MCF 10A (cell line): ENCODE data around the gene SAG. TPM values are rescaled to one million over a fixed set of nuclear protein-coding genes. Genes with fewer than 3 reads are reported as not detected.

Experiments used
- BruUV-seq: library from RNA; stranded (reverse); fragments of 400-500 nt; replicated peaks from 2 replicates; lab custom pipeline; 2021; lab: Mats Ljungman, UMichigan
- CTCF ChIA-PET: fragments of 300-600 bp; sonication (Branson Sonifier 250); formaldehyde crosslinking; extraction: SDS; loops from one replicate; lab custom pipeline; 2021; ENCODE audit warnings: antibody characterized with exemption, inconsistent platforms; lab: Yijun Ruan, JAX
- POLR2A ChIA-PET: fragments of 300-600, 350-650 bp; sonication (Branson Sonifier 250); formaldehyde crosslinking; extraction: SDS; loops from one replicate; lab custom pipeline; 2020; ENCODE audit warnings: antibody characterized with exemption, inconsistent platforms; lab: Yijun Ruan, JAX
- DNase-seq: peaks from one replicate; pipeline ENCODE4 v3.0.0-alpha.2; 2018; ENCODE audit not compliant: unreplicated experiment
- H3K27ac Mint-ChIP-seq: one replicate; pipeline ENCODE4 v1.8.0; 2022; ENCODE audit warnings: mild to moderate bottlenecking, low read depth, mixed read lengths; ENCODE audit not compliant: unreplicated experiment
- H3K27me3 Mint-ChIP-seq: one replicate; pipeline ENCODE4 v1.8.0; 2022; ENCODE audit warnings: mixed read lengths; ENCODE audit not compliant: insufficient read depth, unreplicated experiment
- H3K36me3 Mint-ChIP-seq: one replicate; pipeline ENCODE4 v1.8.0; 2022; ENCODE audit warnings: mild to moderate bottlenecking, moderate library complexity, mixed read lengths; ENCODE audit not compliant: insufficient read depth, unreplicated experiment
- H3K4me1 Mint-ChIP-seq: one replicate; pipeline ENCODE4 v1.8.0; 2022; ENCODE audit warnings: mixed read lengths; ENCODE audit not compliant: insufficient read depth, unreplicated experiment
- H3K4me3 Mint-ChIP-seq: one replicate; pipeline ENCODE4 v1.8.0; 2022; ENCODE audit warnings: mild to moderate bottlenecking, moderate library complexity, mixed read lengths; ENCODE audit not compliant: unreplicated experiment
- H3K9me3 Mint-ChIP-seq: one replicate; pipeline ENCODE4 v1.8.0; 2022; ENCODE audit warnings: mixed read lengths; ENCODE audit not compliant: unreplicated experiment
- intact Hi-C: fragments of 100-400 bp; cut with micrococcal nuclease; formaldehyde crosslinking; loops from 2 replicates; pipeline ENCODE4 v1.14.1; 2022
- total RNA-seq: library from RNA; stranded (reverse); gene quantifications from 2 replicates; pipeline ENCODE4 v1.2.3, GENCODE V29; 2022
- TF ChIP-seq, protein P1 (sequence below): fragments of 200-600 bp; IDR thresholded peaks from one replicate; pipeline ENCODE4 v1.8.0; 2022; ENCODE audit warnings: antibody characterized with exemption, mild to moderate bottlenecking; ENCODE audit not compliant: unreplicated experiment

The SAG gene
- total RNA-seq, 1 experiment from 2014 or later = not detected

DNA sequence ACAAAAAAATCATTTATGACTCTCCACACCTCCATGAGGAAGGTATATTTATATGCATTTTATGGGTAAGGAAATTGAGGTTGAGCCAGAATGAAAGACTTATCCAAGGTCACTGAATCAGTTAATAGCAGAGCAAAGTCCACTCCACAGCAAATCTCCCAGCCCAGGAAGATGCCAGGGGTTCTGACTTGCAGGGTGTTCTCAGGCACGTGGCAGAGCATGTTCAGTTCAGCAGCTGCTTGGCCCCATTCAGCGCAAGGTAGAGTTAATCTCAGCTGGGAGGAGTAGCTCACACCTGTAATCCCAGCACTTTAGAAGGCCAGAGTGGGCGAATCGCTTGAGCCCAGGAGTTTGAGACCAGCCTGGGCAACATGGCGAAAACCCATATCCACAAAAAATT, 28.9 kb downstream of the SAG start:
- ChIA-PET POLR2A (no interaction called here), CTCF (no interaction called here)
- no peak for DNase-seq
- BruUV-seq = no TSS peak
- Mint-ChIP-seq H3K27me3 (no peaks in the 10 kb centered on the region), H3K27ac (no peak overlapping the region), H3K36me3 (no peaks in the 10 kb centered on the region), H3K4me3 (no peak overlapping the region), H3K9me3 (no peaks in the 10 kb centered on the region), H3K4me1 (no peaks in the 10 kb centered on the region)
- intact Hi-C loops = no loop called here
- TF ChIP-seq, protein P1, sequence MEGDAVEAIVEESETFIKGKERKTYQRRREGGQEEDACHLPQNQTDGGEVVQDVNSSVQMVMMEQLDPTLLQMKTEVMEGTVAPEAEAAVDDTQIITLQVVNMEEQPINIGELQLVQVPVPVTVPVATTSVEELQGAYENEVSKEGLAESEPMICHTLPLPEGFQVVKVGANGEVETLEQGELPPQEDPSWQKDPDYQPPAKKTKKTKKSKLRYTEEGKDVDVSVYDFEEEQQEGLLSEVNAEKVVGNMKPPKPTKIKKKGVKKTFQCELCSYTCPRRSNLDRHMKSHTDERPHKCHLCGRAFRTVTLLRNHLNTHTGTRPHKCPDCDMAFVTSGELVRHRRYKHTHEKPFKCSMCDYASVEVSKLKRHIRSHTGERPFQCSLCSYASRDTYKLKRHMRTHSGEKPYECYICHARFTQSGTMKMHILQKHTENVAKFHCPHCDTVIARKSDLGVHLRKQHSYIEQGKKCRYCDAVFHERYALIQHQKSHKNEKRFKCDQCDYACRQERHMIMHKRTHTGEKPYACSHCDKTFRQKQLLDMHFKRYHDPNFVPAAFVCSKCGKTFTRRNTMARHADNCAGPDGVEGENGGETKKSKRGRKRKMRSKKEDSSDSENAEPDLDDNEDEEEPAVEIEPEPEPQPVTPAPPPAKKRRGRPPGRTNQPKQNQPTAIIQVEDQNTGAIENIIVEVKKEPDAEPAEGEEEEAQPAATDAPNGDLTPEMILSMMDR = no peak

DNA sequence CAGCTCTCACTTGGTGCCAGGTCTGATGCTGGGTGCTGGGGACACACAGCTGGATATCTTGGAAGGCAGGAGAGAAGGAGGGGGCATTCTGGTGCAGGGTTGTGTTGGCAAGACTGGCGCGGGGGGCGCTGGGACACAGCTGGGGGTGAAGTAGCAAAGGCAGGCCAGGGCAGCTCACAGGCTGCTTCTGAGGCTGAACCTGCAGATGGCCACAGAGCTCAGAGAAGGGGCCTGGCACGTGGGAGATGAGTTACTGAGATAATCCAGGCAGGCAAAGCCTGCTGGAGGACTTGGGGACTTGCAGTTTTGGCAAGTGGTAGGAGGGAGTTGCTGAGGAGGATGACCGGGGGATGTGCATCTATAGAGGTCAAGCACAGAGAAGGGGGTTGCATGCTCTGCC, 30.4 kb downstream of the SAG start:
- BruUV-seq = no TSS peak
- Mint-ChIP-seq H3K27me3 (no peaks in the 10 kb centered on the region), H3K27ac (no peak overlapping the region), H3K36me3 (no peaks in the 10 kb centered on the region), H3K4me1 (no peaks in the 10 kb centered on the region), H3K4me3 (no peak overlapping the region), H3K9me3 (no peaks in the 10 kb centered on the region)
- intact Hi-C loops = no loop called here
- no peak for DNase-seq
- CTCF ChIA-PET = interaction anchor here (0.5 to 1.4 kb wide), 5 partner anchors 14 to 86 kb away, joined by 3 to 6 read pairs (median 3); partner anchors contain the start of gene DGKD
- TF ChIP-seq, protein P1 = no peak
- POLR2A ChIA-PET = interaction anchor here (0.7 to 1.1 kb wide), 3 partner anchors 10 to 59 kb away, joined by 3 read pairs; no protein-coding TSS in a partner anchor

DNA sequence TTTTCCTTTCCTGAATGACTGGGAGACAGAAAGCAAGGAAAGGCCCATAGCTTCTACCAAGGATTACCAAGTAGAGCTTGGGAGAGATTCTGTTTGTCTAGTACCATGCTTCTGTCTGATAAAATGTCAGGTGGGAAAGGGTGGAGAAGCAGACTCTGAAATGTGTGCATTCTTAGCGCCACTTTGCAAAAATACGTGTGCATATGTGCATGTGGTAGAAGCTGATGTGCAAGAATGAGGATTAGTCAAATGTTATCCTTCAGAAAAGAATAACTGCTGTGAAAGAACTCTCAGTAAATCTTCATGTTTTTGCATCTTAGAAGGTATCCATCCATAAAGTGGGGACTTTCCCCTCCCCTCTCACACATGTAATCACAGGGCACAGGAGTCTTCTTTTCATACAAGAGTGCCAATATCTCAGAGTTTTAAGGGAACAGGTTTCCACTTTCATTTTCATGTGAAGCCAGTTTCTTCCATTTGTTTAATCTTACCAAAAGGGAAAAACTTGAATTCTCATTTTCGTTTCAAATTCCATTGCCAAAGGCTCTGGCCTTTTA, 31.3 kb downstream of the SAG start:
- H3K4me1 Mint-ChIP-seq = no peaks in the 10 kb centered on the region
- H3K4me3 Mint-ChIP-seq = no peak overlapping the region
- no peak overlapping the region for H3K27ac Mint-ChIP-seq
- no peaks in the 10 kb centered on the region for H3K9me3 Mint-ChIP-seq
- BruUV-seq = no TSS peak
- ChIA-PET POLR2A (interaction anchor here (0.7 to 1.1 kb wide), 2 partner anchors 11 to 60 kb away, joined by 3 read pairs; no protein-coding TSS in a partner anchor), CTCF (interaction anchor here (1.0 kb wide), 1 partner anchor 13 kb away, joined by 3 read pairs; no protein-coding TSS in a partner anchor)
- no peaks in the 10 kb centered on the region for H3K36me3 Mint-ChIP-seq
- no peak for DNase-seq
- intact Hi-C loops = no loop called here
- TF ChIP-seq, protein P1 = no peak
- no peaks in the 10 kb centered on the region for H3K27me3 Mint-ChIP-seq

DNA sequence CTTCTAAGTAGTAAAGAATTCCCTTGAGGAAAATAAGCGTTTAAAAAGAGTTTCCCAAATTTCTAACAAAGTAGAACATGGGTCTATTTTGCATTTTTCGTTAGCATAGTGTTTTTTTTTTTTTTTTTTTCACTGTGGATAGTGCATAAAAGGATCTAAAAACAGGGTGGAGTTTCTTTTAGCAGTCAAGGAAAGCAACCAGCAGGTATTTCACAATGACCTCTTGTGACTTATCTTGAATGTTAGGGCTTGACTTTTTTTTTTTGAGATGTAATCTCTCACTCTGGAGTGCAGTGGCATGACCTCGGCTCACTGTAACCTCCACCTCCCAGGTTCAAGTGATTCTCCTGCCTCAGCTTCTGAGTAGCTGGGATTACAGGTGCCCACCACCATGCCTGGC, 31.8 kb downstream of the SAG start:
- intact Hi-C loops = no loop called here
- TF ChIP-seq, protein P1 = no peak
- POLR2A ChIA-PET = interaction anchor here (1.1 kb wide), 1 partner anchor 61 kb away, joined by 3 read pairs; no protein-coding TSS in a partner anchor
- Mint-ChIP-seq H3K27ac (no peak overlapping the region), H3K9me3 (no peaks in the 10 kb centered on the region), H3K36me3 (no peaks in the 10 kb centered on the region), H3K4me1 (no peaks in the 10 kb centered on the region), H3K4me3 (no peak overlapping the region), H3K27me3 (no peaks in the 10 kb centered on the region)
- CTCF ChIA-PET = interaction anchor here (0.7 to 0.8 kb wide), 2 partner anchors 10 to 77 kb away, joined by 3 to 4 read pairs; no protein-coding TSS in a partner anchor
- no TSS peak for BruUV-seq
- no peak for DNase-seq
